Testis (tissue), 2 donors: Measurements from ENCODE around the gene CSMD2.

ENCODE experiments used
- POLR2A ChIP-seq: fragments of 450-650 bp; IDR thresholded peaks from one replicate; pipeline ENCODE4 v1.6.1; 2017; ENCODE audit warnings: antibody characterized with exemption, mild to moderate bottlenecking, moderate library complexity
- TF ChIP-seq, protein P1 (sequence below), 3 experiments: fragments of 450-650 bp in 2 of 3; fragments of 200-600 bp in 1 of 3; sonication (generic) in 1 of 3; IDR thresholded peaks; one replicate each; pipeline ENCODE4 v1.5.1; 2016 to 2019; ENCODE audit warnings: antibody characterized with exemption in 3 of 3, mild to moderate bottlenecking in 2 of 3, moderate library complexity in 1 of 3

DNA sequence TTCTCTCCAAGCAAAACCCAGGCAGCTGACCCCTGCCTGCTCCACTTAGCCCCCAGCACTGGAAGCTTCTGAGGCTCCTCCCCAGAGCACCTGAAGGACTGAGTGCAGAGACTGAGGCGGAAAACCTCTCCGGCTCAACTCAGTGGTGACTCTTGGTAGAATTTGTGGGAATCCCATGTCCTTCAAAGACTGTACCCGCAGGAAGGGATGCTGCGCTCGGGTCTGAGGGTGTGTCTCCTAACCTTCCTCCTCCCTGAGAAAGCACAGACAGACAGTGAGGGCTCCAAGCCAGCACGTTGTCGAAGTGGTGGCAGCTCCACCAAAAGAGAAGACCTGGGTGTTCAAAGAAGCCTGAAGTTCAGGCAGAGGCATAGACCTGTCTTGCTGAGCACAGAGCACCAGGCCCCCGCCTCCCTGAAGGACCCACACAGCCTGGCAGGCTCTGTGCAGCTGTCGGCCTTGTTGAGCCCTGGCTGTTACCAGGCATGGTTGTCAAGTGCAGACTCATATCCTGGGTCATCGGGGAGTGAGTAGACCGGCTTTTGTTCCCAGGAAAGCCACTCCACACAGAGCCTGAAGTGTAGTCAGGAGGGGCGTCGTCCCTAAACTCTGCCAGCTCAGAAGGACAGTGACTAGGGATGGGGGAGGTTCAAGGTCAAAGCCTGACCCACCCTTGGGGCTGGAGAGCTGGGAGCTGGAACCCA is 36.7 kb downstream of the CSMD2 start:
- TF ChIP-seq, protein P1, sequence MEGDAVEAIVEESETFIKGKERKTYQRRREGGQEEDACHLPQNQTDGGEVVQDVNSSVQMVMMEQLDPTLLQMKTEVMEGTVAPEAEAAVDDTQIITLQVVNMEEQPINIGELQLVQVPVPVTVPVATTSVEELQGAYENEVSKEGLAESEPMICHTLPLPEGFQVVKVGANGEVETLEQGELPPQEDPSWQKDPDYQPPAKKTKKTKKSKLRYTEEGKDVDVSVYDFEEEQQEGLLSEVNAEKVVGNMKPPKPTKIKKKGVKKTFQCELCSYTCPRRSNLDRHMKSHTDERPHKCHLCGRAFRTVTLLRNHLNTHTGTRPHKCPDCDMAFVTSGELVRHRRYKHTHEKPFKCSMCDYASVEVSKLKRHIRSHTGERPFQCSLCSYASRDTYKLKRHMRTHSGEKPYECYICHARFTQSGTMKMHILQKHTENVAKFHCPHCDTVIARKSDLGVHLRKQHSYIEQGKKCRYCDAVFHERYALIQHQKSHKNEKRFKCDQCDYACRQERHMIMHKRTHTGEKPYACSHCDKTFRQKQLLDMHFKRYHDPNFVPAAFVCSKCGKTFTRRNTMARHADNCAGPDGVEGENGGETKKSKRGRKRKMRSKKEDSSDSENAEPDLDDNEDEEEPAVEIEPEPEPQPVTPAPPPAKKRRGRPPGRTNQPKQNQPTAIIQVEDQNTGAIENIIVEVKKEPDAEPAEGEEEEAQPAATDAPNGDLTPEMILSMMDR (IDR thresholded peaks at IDR 0.05) = no peak
- TF ChIP-seq POLR2A = no peak
